ENCODE results near the gene ITPR1. TPM values are rescaled to one million over a fixed set of nuclear protein-coding genes. Genes with fewer than 3 reads are reported as not detected.

The ITPR1 gene
- polyA plus RNA-seq, 1 donor from 2014 or later = 2.1 TPM

DNA sequence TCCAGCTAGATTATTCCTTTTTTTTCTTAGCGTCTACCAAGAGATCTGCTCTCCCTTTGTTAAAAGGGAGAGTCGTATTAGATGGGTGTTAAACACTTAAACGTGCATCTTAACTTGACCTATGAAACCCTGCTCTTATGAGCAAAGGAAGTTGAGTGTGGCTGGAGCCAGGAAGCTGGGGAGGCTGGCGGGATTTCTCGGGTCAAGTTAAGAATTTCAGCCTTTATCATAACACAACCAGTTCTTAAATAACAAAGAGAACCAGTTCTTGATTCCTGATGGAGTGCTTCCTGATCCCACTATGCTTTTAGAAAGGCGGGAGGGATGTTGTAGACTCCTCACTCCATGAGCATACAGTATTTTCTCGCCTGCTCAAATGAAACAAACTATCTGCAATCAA is 215.1 kb downstream of the ITPR1 start:
- H3K9me2 ChIP-seq (ENCODE audit: insufficient read depth, low read length) = no peaks in the 10 kb centered on the region
- H4K20me1 ChIP-seq (ENCODE audit: insufficient read depth) = no peaks in the 10 kb centered on the region
- no peaks in the 10 kb centered on the region for H3F3A ChIP-seq (ENCODE audit: insufficient read depth, low read length, poor library complexity, severe bottlenecking)
- H3K4me3 ChIP-seq (ENCODE audit: low read length) = no peak overlapping the region
- TF ChIP-seq EZH2 (IDR thresholded peaks at IDR 0.05; ENCODE audit: borderline replicate concordance, insufficient read depth, low read length, poor library complexity, severe bottlenecking) (no peak), CTCF (IDR thresholded peaks at IDR 0.05; ENCODE audit: poor library complexity, severe bottlenecking) (no peak), RAD21 (conservative IDR thresholded peaks at IDR 0.05) (no peak), EP300 (conservative IDR thresholded peaks at IDR 0.05; ENCODE audit: poor library complexity, severe bottlenecking) (no peak), POLR2AphosphoS5 (IDR thresholded peaks at IDR 0.05) (no peak), MXI1 (conservative IDR thresholded peaks at IDR 0.05; ENCODE audit: poor library complexity, severe bottlenecking) (no peak), SMC3 (conservative IDR thresholded peaks at IDR 0.05; ENCODE audit: poor library complexity) (no peak), TAF1 (IDR thresholded peaks at IDR 0.05; ENCODE audit: low read depth) (no peak)
- TF ChIP-seq, protein P1, sequence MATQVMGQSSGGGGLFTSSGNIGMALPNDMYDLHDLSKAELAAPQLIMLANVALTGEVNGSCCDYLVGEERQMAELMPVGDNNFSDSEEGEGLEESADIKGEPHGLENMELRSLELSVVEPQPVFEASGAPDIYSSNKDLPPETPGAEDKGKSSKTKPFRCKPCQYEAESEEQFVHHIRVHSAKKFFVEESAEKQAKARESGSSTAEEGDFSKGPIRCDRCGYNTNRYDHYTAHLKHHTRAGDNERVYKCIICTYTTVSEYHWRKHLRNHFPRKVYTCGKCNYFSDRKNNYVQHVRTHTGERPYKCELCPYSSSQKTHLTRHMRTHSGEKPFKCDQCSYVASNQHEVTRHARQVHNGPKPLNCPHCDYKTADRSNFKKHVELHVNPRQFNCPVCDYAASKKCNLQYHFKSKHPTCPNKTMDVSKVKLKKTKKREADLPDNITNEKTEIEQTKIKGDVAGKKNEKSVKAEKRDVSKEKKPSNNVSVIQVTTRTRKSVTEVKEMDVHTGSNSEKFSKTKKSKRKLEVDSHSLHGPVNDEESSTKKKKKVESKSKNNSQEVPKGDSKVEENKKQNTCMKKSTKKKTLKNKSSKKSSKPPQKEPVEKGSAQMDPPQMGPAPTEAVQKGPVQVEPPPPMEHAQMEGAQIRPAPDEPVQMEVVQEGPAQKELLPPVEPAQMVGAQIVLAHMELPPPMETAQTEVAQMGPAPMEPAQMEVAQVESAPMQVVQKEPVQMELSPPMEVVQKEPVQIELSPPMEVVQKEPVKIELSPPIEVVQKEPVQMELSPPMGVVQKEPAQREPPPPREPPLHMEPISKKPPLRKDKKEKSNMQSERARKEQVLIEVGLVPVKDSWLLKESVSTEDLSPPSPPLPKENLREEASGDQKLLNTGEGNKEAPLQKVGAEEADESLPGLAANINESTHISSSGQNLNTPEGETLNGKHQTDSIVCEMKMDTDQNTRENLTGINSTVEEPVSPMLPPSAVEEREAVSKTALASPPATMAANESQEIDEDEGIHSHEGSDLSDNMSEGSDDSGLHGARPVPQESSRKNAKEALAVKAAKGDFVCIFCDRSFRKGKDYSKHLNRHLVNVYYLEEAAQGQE (IDR thresholded peaks at IDR 0.05; ENCODE audit: borderline replicate concordance) = no peak
- no peaks in the 10 kb centered on the region for H3K9me3 ChIP-seq (ENCODE audit: low read length)
- H3K9ac ChIP-seq (ENCODE audit: low read length) = no peak overlapping the region
- no peak overlapping the region for H3K27ac ChIP-seq (ENCODE audit: low read length)
- no peaks in the 10 kb centered on the region for H3K79me2 ChIP-seq (replicated peaks; ENCODE audit: insufficient read depth, low read length)
- H3K4me2 ChIP-seq (ENCODE audit: low read length) = no peak overlapping the region
- no peaks in the 10 kb centered on the region for H3K27me3 ChIP-seq (ENCODE audit: insufficient read depth, low read depth, low read length)
- H3K36me3 ChIP-seq (ENCODE audit: insufficient read depth, low read length) = no peaks in the 10 kb centered on the region
- H2AFZ ChIP-seq (ENCODE audit: low read depth, low read length) = no peak overlapping the region

DNA sequence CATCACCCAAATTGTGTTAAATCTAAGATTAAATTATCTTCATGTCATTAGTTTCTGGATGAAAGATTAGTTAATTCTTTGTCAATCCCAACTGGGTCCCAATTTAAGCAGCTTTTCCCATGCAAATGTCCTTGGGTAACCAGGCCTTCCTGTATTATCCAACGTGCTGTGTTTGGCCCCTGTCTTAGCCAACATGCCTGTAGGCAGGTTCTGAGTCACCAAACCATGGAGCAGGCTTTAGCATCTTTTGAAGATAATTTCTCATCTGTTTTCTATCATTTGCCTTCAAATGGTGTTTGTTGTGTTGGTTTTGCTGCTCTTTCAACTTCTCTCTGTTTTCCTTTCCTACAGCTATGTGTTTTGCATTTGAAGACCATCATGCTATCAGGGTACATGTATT is 216.2 kb downstream of the ITPR1 start:
- no peak overlapping the region for H3K9ac ChIP-seq (ENCODE audit: low read length)
- H3K79me2 ChIP-seq (replicated peaks; ENCODE audit: insufficient read depth, low read length) = no peaks in the 10 kb centered on the region
- H3K4me2 ChIP-seq (ENCODE audit: low read length) = no peak overlapping the region
- no peaks in the 10 kb centered on the region for H3K9me2 ChIP-seq (ENCODE audit: insufficient read depth, low read length)
- H3K27ac ChIP-seq (ENCODE audit: low read length) = no peak overlapping the region
- no peak for TF ChIP-seq TAF1 (IDR thresholded peaks at IDR 0.05; ENCODE audit: low read depth)
- no peak for TF ChIP-seq MXI1 (conservative IDR thresholded peaks at IDR 0.05; ENCODE audit: poor library complexity, severe bottlenecking)
- no peak for TF ChIP-seq EP300 (conservative IDR thresholded peaks at IDR 0.05; ENCODE audit: poor library complexity, severe bottlenecking)
- no peak for TF ChIP-seq POLR2AphosphoS5 (IDR thresholded peaks at IDR 0.05)
- no peak for TF ChIP-seq SMC3 (conservative IDR thresholded peaks at IDR 0.05; ENCODE audit: poor library complexity)
- no peak for TF ChIP-seq EZH2 (IDR thresholded peaks at IDR 0.05; ENCODE audit: borderline replicate concordance, insufficient read depth, low read length, poor library complexity, severe bottlenecking)
- H3K27me3 ChIP-seq (ENCODE audit: insufficient read depth, low read depth, low read length) = no peaks in the 10 kb centered on the region
- H2AFZ ChIP-seq (ENCODE audit: low read depth, low read length) = no peak overlapping the region
- no peaks in the 10 kb centered on the region for H3K9me3 ChIP-seq (ENCODE audit: low read length)
- no peaks in the 10 kb centered on the region for H4K20me1 ChIP-seq (ENCODE audit: insufficient read depth)
- no peaks in the 10 kb centered on the region for H3F3A ChIP-seq (ENCODE audit: insufficient read depth, low read length, poor library complexity, severe bottlenecking)
- H3K4me3 ChIP-seq (ENCODE audit: low read length) = no peak overlapping the region
- H3K36me3 ChIP-seq (ENCODE audit: insufficient read depth, low read length) = no peaks in the 10 kb centered on the region

Measured in neural cell (in vitro differentiated cells).